HK-2 (cell line): ENCODE measurements around the gene IGF2R.

Experiments used
- DNase-seq: peaks from one replicate; pipeline ENCODE4 v3.0.0-alpha.2; 2018; ENCODE audit not compliant: unreplicated experiment

IGF2R gene

DNA sequence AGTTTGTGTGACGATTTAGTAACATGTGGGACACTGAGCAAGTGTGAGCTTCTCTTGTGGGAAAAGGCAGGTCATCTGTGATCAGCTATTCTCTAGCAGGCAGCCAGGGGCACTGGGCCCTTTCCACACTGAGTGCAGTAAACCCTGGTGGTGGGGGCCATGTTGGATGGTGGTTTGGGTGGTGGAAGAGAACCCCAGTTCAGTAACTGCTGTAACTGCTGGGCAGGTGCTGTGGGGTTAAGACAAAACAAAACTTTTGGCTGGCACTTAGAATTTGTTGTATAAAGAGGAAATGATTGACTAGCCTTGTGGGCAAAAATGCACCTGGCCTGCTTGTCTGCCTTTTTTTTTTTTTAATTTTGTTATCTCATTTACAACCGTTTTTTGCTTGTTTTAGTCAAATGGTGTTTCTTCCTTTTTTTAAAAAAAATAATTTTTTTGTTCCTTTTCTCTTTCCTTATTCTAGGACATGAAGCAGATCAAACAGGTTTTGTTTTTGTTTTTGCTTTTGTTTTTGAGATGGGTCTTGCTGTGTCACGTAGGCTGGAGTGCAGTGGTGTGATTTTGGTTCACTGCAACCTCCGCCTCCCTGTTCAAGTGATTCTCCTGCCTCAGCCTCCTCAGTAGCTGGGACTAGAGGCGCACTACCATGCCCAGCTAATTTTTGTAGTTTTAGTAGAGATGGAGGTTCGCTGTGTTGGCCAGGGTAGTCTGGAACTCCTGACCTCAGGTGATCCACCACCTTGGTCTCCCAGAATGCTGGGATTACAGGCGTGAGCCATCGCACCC is 59.8 kb downstream of the IGF2R start:
- DNase-seq, result no peak

DNA sequence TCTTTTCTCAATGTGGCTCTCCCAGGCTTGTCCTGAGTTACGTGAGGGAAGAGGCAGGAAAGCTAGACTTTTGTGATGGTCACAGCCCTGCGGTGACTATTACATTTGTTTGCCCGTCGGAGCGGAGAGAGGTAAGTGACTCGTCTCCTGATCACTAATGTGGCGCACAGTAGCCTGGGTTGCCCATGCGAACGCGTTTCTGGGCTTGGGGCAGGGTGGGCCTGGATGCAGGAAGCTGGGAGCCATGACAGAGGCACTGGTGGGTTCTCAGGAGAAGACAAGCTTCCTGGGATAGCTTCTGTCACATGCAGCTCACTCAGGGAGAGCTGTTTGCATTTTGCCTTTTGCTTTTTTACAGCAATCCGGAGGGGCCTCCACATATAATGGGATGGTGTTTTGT is 60.6 kb downstream of the IGF2R start:
- DNase-seq, result peak; percentile 55

DNA sequence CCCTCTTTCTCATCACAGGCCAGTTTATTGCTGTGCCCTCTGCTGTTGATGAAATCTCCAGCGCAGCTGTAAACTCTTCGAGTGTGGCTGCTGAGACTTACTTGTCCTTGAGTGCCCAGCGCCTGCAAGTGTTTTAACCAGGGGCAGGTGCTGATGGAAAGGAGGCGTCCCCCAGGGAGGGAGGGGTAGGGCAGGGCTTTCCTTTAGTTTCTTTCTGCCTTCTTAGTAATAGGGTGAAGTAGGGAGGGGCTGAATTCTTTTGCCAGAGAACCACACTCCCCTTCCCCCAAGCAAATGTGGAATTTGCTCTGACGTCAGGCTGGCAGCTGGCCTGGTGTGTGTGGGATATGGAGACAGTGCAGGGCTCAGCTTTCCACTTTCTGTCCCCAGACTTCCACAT is 61.2 kb downstream of the IGF2R start:
- peak; percentile 81 for DNase-seq

DNA sequence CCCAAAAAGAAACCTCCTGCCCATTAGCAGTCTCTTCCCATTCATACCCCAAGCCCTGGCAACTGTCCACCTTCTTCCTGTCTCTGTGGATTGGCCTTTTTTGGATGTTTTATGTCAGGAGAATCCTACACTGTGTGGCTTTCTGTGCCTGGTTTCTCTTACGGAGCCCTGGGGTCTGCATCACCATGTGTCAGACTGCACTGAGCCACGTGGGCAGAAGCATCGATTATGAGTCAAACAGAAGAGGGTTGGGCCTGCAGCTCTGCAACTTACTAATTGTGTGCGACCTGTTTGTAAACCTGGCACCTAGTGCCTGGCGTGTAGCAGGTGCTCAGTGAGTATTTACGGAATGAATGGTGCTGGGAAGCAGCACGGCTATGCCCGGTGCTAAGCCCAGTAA is 62.6 kb downstream of the IGF2R start:
- no peak for DNase-seq

DNA sequence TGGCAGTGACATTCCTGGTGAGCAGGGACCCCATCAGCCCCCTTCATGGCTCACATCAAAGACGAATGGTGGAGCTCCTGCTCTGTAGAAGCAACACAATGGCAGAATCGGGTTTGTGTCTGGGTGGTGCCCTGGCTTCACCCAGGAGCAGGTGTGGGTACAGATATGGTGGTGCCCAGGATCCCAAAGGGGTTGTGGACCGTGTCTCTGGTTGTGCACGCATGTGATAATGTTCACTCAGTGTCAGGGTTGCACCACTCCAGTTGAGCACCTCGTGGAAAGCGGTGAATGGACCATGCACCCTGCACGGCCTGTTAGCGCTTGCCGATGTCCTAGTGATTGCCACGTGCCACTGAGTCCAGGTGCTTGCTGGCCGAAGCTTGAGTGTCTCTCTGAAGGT is 63.0 kb downstream of the IGF2R start:
- DNase-seq, result no peak

DNA sequence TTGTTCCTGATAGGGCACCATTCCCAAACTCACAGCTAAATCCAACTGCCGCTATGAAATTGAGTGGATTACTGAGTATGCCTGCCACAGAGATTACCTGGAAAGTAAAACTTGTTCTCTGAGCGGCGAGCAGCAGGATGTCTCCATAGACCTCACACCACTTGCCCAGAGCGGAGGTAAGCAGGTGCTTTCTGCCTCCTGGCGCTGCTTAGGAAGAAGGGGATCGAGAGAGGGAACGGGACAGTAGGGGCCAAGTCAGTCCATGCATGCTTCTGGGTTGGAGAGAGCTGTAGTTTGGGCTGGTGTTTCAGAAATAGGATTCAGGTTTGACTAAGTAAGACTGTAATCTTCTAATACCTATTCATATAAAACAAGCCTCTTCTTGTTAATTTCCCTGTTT is 63.7 kb downstream of the IGF2R start:
- no peak for DNase-seq

DNA sequence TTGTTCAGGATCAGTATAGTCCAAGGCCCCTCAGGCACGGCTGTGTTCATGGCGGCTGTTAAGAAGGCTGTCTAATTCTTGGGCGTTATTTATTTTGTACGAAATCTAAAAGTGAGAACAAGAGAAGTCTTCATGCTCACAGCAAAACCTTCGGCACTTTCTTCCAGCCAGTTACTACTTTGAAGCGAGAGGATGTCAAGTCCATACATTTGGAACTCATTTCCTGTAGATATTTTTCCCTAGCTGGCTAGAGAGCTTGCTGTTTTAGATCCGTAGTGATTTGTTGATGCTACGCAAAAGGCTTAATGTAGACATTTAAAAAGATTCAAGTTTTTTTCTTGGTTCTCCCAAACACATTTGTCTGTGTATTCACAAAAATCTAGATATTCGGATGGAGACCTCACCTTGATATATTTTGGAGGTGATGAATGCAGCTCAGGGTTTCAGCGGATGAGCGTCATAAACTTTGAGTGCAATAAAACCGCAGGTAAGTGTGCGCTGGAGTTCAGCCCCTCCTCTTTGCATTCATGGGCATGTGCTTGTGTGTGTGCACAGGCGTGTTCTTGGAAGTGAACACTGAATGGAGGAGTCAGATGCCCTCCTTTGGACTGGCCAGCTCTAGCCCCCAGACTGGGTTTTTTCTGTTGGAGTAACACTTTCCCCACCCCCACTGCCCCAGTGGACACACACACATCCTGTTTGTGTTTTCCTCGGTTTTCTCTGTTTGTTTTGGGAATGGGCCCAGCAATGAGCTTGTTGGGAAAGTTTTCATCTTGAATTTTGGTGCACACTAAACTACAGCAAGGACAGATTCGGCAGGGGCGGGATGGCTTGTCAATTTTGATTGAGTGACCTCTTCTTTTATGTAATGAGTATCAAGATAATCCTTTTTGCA is 65.4 kb downstream of the IGF2R start:
- no peak for DNase-seq

DNA sequence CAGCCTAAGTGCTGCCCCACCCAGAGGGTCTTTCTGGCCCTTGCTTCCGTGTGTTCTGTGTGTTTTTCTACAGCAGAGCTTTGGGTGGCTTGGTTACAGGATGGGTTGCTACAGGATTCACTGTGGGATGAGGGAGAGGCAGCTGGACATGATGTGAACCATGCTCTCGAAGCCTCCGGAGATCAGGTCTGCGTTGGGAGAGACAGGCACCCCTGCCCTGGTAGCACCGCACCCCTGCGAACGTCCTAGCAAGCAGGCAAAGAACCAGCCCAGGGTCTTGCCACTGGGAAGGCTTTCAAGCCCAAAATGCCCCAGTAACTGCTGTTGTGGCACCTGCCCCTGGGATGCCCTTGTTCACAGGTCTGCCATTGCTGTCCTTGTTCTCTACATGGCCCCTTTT is 66.4 kb downstream of the IGF2R start:
- no peak for DNase-seq

DNA sequence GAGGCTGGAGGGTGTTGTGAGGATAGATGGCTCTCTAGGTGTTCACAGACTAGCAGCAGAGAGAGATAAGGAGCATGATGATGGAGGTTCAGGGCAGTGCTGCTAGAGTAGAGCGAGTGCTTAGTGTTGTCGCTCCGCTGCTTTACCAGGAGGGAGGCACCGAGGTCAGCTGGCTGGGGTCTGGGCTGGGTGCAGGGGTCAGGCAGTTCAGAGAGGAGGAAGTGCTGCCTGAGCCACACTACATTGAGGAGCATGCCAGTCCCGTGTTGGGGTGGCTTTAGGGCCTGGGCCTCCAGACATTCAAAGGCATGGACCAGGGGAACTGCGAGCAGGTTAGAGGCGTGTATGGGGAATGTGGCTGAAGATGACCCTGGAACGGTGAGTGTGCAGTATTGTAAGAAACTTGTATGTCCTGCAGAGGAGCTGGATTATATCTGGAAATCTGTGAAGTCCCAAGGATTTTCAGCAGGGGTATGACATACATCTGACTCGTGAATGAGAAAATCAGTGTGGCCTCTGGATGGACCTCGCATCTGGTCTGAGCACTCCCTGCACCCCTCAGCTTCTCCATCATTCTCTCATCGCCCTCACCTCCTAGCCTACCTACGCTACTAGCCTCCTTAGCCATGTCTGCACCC is 66.9 kb downstream of the IGF2R start:
- DNase-seq, result no peak

DNA sequence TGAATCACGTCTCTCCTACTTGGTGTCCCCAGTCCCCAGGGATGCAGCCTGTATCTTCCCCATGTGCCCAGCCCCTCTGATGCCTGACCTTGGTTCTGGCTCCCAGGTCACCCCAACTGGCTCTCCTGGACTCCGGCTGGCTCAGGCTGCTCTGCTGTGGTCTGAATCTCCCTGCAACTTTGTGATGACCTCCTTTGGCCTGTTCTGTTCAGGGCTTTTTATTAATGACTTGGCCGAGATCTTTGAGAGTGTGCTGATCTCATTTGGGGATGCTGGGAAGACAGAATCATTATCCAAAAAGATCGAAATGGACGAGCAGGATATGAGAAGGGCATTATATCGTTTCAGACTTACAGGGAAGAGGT is 67.4 kb downstream of the IGF2R start:
- DNase-seq, result no peak

DNA sequence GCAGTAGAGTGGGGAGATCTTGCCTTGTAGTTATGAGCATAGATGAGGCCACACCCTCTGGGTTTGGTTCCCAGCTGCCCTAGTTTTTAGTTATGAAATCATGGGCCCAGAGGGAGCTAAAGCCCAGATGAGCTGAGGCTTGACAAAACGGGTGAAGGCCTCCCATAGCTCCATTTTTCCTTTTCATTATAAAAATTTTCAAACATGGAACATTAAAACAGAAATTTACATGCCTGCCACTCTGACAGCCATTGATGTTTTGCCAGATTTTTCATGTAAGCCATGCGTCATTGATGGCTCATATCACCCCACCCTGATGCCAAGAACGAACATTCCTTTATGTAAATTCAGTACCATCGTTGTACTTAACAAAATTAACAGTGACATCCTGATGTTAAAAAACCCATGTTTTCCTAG is 67.9 kb downstream of the IGF2R start:
- DNase-seq, result no peak

DNA sequence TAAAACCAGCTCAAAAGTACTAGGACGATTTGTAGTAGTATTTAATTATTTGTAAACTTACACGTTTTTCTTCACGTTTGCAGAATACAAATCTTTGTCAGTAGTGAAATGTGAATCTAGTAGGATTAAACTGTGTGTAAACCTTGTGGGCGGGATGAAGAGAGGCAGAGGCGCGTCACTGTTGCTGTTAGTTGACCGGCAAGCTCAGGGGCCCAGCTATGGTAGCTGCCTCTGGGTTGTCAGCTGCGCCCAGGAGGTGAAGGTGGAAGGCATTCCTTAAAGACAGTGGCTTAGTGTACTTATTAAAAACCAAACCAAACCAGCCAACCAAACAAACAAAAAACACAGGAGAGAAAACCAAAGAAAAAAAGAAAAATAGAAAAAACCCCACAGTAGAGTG is 69.6 kb downstream of the IGF2R start:
- no peak for DNase-seq

DNA sequence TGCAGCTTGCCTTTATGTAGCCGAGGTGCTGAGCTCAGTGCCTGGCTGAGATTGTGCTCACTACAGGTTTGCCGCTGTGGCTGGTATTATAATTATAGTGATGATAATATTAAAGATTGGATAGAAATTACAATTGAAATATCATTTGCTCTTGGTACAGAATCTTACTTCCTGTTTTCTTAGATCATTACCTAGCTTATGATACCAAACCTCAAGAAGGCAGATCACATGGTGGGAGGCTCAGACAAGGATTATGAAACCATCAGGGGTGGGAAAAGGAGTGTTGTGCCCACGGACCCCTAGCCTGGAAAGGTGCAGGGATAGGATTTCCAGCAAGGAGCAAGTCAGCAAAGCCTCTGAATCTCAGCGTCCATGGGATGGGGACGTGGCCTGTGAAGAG is 70.6 kb downstream of the IGF2R start:
- DNase-seq, result no peak

DNA sequence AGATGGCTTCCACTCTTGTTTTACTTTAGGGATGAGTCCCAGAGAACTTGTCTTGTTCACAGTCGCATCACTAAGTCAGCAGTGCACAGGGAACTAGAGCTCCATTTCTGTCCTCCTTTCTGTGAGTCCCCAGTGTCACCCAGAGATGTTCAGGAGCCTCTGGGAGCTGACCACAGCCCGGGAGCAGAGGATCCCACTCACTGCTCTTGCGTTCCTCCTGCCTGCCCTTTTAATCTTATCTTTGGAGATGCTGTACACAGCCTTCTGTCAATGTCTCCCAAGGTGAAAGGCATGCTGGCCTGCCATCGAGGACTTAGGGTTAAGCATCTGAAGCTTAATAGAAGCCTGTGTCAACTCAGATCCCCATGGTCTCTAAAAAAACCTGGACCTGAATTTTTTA is 71.2 kb downstream of the IGF2R start:
- DNase-seq, result no peak

DNA sequence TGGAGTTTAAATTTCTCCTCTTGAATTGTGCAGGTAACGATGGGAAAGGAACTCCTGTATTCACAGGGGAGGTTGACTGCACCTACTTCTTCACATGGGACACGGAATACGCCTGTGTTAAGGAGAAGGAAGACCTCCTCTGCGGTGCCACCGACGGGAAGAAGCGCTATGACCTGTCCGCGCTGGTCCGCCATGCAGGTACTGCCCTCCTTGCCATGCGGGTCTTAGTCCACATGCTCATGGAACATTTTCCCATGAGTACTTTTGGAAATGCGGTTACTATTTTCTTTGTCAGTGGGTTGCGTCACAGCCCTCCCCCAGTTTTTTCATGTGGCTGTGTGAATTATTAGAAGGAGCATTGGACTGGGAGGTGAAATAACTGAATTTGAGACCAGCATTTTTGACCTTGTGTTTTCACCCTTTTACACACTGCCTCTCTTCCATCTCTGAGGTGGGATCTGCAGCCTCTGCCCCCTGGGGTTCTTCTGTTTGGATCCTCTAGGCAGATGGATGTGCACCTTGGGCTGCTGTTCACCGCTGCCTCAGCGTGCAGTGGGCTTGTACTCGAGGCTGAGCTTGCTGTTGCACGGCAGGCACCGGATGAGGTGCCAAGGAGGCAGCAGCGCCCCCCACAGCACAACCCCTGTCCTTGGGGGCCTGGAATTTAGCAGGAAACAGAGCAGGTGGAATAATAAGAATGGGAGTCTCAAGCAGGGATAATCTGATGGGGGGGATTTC is 71.8 kb downstream of the IGF2R start:
- no peak for DNase-seq

DNA sequence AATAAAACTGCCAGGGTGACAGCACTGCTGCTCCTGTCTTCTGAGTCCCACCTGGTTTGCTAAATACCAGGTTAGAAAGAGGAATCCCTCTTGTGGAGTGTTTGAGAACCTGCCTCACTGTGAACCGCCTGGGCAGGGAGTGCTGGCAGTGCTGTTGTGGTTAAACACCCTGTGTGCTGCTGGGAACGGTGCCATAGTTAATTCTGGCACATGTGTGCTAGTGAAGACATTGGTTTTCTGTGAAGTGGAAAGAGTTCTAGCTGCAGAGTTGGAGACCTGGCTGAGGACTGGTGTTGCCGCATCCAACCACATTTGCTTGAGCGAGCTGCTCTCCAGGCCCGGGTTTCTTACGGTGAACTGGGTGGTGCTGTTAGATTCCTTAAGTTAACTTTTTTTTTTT is 72.7 kb downstream of the IGF2R start:
- no peak for DNase-seq

DNA sequence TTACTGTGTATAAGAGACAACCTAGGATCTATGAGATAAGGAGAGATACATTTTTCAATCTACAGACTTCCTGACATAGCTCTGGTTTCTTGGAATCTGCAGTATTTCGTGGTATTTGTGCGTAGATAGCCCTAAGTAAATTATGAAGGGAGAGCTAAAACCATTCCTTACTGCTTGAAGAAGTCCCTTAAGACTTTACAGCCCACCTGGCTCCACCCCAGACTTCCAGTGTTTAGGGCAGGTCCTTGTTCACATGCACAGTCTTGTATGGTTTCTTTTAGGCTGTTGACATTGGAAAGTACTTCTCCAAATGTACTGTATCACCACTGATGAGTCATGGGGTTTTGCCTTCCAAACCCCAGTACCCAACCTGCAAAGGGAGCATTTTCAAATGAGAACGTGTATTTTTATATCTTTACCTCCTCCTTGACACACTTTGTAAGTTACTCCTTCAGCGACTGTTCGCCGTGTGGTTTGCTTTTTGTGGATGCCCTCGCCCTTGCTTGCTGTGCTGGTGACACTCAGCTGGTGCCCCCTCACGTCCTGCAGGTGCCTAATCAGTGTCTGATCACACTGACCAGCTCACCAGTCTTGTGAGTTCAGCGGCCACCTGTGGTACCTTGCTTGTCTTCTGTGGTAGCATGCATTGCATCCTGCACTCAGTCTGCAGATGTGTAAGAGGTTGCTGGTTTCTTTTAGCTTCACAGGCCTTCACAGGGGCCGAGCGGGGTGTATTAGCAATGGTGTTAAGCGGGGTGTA is 73.3 kb downstream of the IGF2R start:
- no peak for DNase-seq

DNA sequence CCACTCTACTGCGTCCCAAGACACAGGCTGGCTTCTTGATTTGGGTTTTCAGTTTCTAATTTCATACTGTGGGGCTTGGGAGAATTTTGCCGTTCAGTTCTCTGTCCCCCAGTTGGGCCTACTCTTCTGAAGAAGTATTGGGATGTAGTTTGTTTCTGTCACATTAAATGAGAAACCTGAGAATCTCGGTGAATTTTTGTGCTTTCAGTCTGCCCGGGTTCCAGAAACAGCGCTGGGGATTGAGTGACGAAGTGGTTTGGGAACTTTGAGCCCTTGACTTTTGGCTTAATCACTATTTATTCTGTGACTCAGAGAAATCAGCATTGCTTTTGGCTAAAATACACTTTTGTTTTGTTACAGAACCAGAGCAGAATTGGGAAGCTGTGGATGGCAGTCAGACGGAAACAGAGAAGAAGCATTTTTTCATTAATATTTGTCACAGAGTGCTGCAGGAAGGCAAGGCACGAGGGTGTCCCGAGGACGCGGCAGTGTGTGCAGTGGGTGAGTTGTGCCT is 74.0 kb downstream of the IGF2R start:
- DNase-seq, result no peak

DNA sequence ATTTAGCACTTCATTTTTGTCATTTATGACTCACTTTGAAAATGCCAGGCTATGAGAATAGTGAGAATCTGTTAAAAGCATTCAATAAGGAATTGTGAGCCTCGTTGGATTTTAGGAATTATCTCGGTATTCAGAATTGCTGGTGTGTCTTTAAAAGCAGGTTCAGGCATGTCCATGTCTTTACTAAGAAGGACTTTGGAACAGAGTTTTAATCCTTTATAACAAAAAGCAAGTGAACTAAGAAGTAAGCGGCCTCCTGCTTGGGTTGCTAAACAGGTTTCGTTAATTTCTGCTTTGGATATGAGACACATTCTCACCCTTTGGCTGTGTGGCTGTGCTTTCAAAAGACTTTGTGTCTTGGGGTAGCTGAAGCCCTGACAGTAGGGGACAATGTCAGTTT is 74.9 kb downstream of the IGF2R start:
- no peak for DNase-seq

DNA sequence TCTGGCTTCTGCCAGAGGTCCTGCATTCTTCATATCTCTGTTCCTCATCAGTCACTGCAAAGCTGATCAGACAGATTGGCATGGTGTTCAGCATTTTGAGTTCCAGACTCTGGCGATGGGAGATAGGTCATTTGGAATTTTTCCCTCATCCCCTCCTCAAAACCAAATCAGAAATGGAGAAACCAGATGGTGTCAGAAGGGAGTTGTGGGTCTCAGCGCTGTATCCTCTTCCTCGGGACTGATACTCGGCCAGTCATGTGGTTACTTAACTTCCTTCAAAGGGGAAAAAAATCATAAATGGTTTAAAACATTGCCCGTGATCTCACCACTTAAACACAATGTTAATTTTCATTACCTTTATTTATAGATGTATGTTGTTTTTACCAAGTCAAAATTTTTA is 75.8 kb downstream of the IGF2R start:
- no peak for DNase-seq

DNA sequence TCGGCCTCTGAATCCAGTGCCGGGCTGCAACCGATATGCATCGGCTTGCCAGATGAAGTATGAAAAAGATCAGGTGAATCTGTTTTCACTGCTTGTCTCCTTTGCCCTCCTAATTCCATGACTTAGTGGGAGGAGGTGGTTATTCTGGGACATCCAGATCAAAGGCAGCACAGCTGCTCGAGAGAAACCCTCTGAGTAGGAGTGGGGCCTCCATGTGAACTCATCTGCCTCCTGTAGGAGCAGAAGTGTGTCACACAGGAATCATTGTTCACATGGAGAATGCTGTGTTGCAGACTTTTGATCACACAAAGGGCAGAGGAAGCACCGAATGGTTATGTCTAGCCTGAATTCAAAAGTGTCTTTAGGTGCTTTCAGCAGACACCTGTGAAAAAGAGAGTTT is 79.6 kb downstream of the IGF2R start:
- DNase-seq, result no peak
